ENCODE measurements around the gene HLCS.

GRCh38 chr21:36744190-36744559, 222.3 kb downstream of the HLCS start:
- TF ChIP-seq, protein P1, sequence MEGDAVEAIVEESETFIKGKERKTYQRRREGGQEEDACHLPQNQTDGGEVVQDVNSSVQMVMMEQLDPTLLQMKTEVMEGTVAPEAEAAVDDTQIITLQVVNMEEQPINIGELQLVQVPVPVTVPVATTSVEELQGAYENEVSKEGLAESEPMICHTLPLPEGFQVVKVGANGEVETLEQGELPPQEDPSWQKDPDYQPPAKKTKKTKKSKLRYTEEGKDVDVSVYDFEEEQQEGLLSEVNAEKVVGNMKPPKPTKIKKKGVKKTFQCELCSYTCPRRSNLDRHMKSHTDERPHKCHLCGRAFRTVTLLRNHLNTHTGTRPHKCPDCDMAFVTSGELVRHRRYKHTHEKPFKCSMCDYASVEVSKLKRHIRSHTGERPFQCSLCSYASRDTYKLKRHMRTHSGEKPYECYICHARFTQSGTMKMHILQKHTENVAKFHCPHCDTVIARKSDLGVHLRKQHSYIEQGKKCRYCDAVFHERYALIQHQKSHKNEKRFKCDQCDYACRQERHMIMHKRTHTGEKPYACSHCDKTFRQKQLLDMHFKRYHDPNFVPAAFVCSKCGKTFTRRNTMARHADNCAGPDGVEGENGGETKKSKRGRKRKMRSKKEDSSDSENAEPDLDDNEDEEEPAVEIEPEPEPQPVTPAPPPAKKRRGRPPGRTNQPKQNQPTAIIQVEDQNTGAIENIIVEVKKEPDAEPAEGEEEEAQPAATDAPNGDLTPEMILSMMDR (IDR thresholded peaks at IDR 0.05; ENCODE audit: poor library complexity): no peak
- TF ChIP-seq EZH2phosphoT487 (IDR thresholded peaks at IDR 0.05; ENCODE audit: low read depth, severe bottlenecking, unreplicated experiment): no peak
